IMR-90 (cell line): ENCODE data around the gene RAB25. TPM values are rescaled to one million over a fixed set of nuclear protein-coding genes. Genes with fewer than 3 reads are reported as not detected.

ENCODE experiments used
- ATAC-seq: fragments of 200-7000 bp; cut with Tn5 transposase; 2 replicates; pipeline ENCODE4 v1.9.1; 2020; ENCODE audit warnings: low read depth, mild to moderate bottlenecking, moderate library complexity
- BruUV-seq: library from RNA; stranded (reverse); fragments of 400-500 nt; replicated peaks from 2 replicates; lab custom pipeline; 2021; lab: Mats Ljungman, UMichigan
- CTCF ChIA-PET: fragments of 300-600 bp; formaldehyde crosslinking; extraction: SDS; loops from one replicate; lab custom pipeline; 2021; ENCODE audit warnings: antibody characterized with exemption; lab: Yijun Ruan, JAX
- POLR2A ChIA-PET: fragments of 300-600 bp; sonication (Branson Sonifier 250); formaldehyde crosslinking; loops from one replicate; lab custom pipeline; 2022; ENCODE audit warnings: antibody characterized with exemption; ENCODE audit not compliant: unreplicated experiment; lab: Charles Lee
- DNase-seq: peaks from one replicate; pipeline ENCODE4 v3.0.0; 2013
- H2AFZ ChIP-seq: replicated peaks from 2 replicates; pipeline ENCODE3; 2013; ENCODE audit warnings: low read length, mild to moderate bottlenecking; ENCODE audit not compliant: poor library complexity
- H2AK5ac ChIP-seq: 2 replicates; pipeline ENCODE4 v1.6.1; 2013; ENCODE audit warnings: low read depth, low read length, inconsistent platforms
- H2AK9ac ChIP-seq: replicated peaks from 2 replicates; pipeline ENCODE3; 2013; ENCODE audit warnings: mild to moderate bottlenecking, low read depth, low read length, moderate library complexity; ENCODE audit not compliant: poor library complexity
- H2BK120ac ChIP-seq: 2 replicates; pipeline ENCODE4 v1.6.1; 2013; ENCODE audit warnings: low read depth, low read length, inconsistent platforms
- H2BK15ac ChIP-seq: 3 replicates; pipeline ENCODE4 v1.6.1; 2013; ENCODE audit warnings: low read depth, low read length, inconsistent platforms
- H2BK20ac ChIP-seq: 2 replicates; pipeline ENCODE4 v1.6.1; 2013; ENCODE audit warnings: low read depth, mild to moderate bottlenecking, inconsistent platforms, low read length, moderate library complexity
- H2BK5ac ChIP-seq: 2 replicates; pipeline ENCODE4 v1.6.1; 2013; ENCODE audit warnings: mild to moderate bottlenecking, low read depth, low read length, inconsistent platforms; ENCODE audit not compliant: poor library complexity, severe bottlenecking
- H3K14ac ChIP-seq: replicated peaks from 2 replicates; pipeline ENCODE4 v1.6.1; 2013; ENCODE audit warnings: low read depth, low read length, inconsistent platforms
- H3K18ac ChIP-seq: 2 replicates; pipeline ENCODE4 v1.6.1; 2013; ENCODE audit warnings: low read depth, low read length, control low read depth
- H3K23ac ChIP-seq: 2 replicates; pipeline ENCODE4 v1.6.1; 2013; ENCODE audit warnings: low read depth, low read length, inconsistent platforms
- H3K27ac ChIP-seq: 2 replicates; pipeline ENCODE4 v1.5.1; 2013; ENCODE audit warnings: mild to moderate bottlenecking, control low read depth, low read length; ENCODE audit not compliant: insufficient read depth
- H3K27me3 ChIP-seq: 2 replicates; pipeline ENCODE4 v1.6.1; 2013; ENCODE audit warnings: low read length; ENCODE audit not compliant: control insufficient read depth, insufficient read depth
- H3K36me3 ChIP-seq: 2 replicates; pipeline ENCODE4 v1.6.1; 2013; ENCODE audit warnings: low read length, mixed read lengths; ENCODE audit not compliant: control insufficient read depth, insufficient read depth
- H3K4ac ChIP-seq: 2 replicates; pipeline ENCODE4 v1.6.1; 2013; ENCODE audit warnings: low read depth, low read length, inconsistent platforms
- H3K4me1 ChIP-seq: 2 replicates; pipeline ENCODE4 v1.6.1; 2013; ENCODE audit warnings: low read length, mixed read lengths; ENCODE audit not compliant: control insufficient read depth, insufficient read depth
- H3K4me2 ChIP-seq: 2 replicates; pipeline ENCODE4 v1.6.1; 2013; ENCODE audit warnings: low read depth, mild to moderate bottlenecking, control low read depth, low read length, moderate library complexity
- H3K4me3 ChIP-seq: 2 replicates; pipeline ENCODE4 v1.5.1; 2013; ENCODE audit warnings: low read depth, mild to moderate bottlenecking, control low read depth, low read length, moderate library complexity; ENCODE audit not compliant: insufficient read depth
- H3K56ac ChIP-seq: 2 replicates; pipeline ENCODE4 v1.6.1; 2013; ENCODE audit warnings: low read length, inconsistent platforms; ENCODE audit not compliant: insufficient read depth; ENCODE audit errors: extremely low read depth
- H3K79me1 ChIP-seq, 2 experiments: 2 replicates each; pipeline ENCODE4 v1.6.1; 2013; ENCODE audit warnings: low read length in 2 of 2, inconsistent platforms in 1 of 2, low read depth in 1 of 2
- H3K9ac ChIP-seq: 2 replicates; pipeline ENCODE4 v1.6.1; 2013; ENCODE audit warnings: low read depth, low read length, control low read depth
- H3K9me1 ChIP-seq: 2 replicates; pipeline ENCODE4 v1.6.1; 2013; ENCODE audit warnings: low read length, inconsistent platforms; ENCODE audit not compliant: insufficient read depth
- H3K9me3 ChIP-seq: 2 replicates; pipeline ENCODE4 v1.6.1; 2013; ENCODE audit warnings: low read length; ENCODE audit not compliant: control insufficient read depth, insufficient read depth
- H4K20me1 ChIP-seq: 2 replicates; pipeline ENCODE4 v1.6.1; 2013; ENCODE audit warnings: low read length, inconsistent platforms; ENCODE audit not compliant: insufficient read depth
- H4K5ac ChIP-seq: 2 replicates; pipeline ENCODE4 v1.6.1; 2013; ENCODE audit warnings: mild to moderate bottlenecking, low read depth, low read length, control low read depth
- H4K8ac ChIP-seq, 2 experiments: 2 replicates each; pipeline ENCODE4 v1.6.1; 2013; ENCODE audit warnings: low read depth in 2 of 2, low read length in 2 of 2, control low read depth in 1 of 2, inconsistent platforms in 1 of 2
- H4K91ac ChIP-seq: 2 replicates; pipeline ENCODE4 v1.6.1; 2013; ENCODE audit warnings: low read depth, low read length, inconsistent platforms; ENCODE audit not compliant: insufficient read depth
- BHLHE40 ChIP-seq: fragments of 150-350 bp; IDR thresholded peaks from 2 replicates; pipeline ENCODE4 v1.6.1; 2016; ENCODE audit warnings: mild to moderate bottlenecking, low read depth, low read length
- CEBPB ChIP-seq: IDR thresholded peaks from 2 replicates; pipeline ENCODE4 v1.6.1; 2012; ENCODE audit warnings: low read depth, low read length, improper control_type of control experiment
- CHD1 ChIP-seq: IDR thresholded peaks from 2 replicates; pipeline ENCODE4 v1.6.1; 2012; ENCODE audit warnings: low read depth, low read length, improper control_type of control experiment
- ELK1 ChIP-seq: fragments of 150-350 bp; IDR thresholded peaks from 2 replicates; pipeline ENCODE4 v1.6.1; 2016; ENCODE audit warnings: low read depth, mild to moderate bottlenecking, low read length, moderate library complexity, borderline replicate concordance
- FOS ChIP-seq: fragments of 150-350 bp; IDR thresholded peaks from 2 replicates; pipeline ENCODE4 v1.6.1; 2016; ENCODE audit warnings: low read depth, low read length
- MAFK ChIP-seq: IDR thresholded peaks from 2 replicates; pipeline ENCODE4 v1.6.1; 2012; ENCODE audit warnings: low read depth, low read length, improper control_type of control experiment
- MAZ ChIP-seq: IDR thresholded peaks from 2 replicates; pipeline ENCODE4 v1.6.1; 2012; ENCODE audit warnings: low read depth, mild to moderate bottlenecking, low read length, improper control_type of control experiment, moderate library complexity, borderline replicate concordance
- MXI1 ChIP-seq: IDR thresholded peaks from 2 replicates; pipeline ENCODE4 v1.6.1; 2012; ENCODE audit warnings: low read depth, mild to moderate bottlenecking, low read length, moderate library complexity, borderline replicate concordance
- NFE2L2 ChIP-seq: fragments of 150-350 bp; IDR thresholded peaks from 2 replicates; pipeline ENCODE4 v1.6.1; 2016; ENCODE audit warnings: low read depth, mild to moderate bottlenecking, low read length
- RAD21 ChIP-seq: IDR thresholded peaks from 2 replicates; pipeline ENCODE4 v1.6.1; 2012; ENCODE audit warnings: low read length, improper control_type of control experiment
- RCOR1 ChIP-seq: IDR thresholded peaks from 2 replicates; pipeline ENCODE4 v1.6.1; 2012; ENCODE audit warnings: mild to moderate bottlenecking, low read length, improper control_type of control experiment; ENCODE audit not compliant: insufficient replicate concordance
- RFX5 ChIP-seq: IDR thresholded peaks from 2 replicates; pipeline ENCODE4 v1.8.0; 2012; ENCODE audit warnings: low read depth, mild to moderate bottlenecking, low read length, moderate library complexity
- SMC3 ChIP-seq: fragments of 150-350 bp; IDR thresholded peaks from 2 replicates; pipeline ENCODE4 v1.6.1; 2016; ENCODE audit warnings: low read depth, mild to moderate bottlenecking, antibody characterized with exemption, low read length, moderate library complexity
- WGBS, 2 experiments: methylation state at CpG; one replicate each; pipeline versions ENCODE4 v1.1.5 to v1.1.7; 2013; ENCODE audit warnings: missing lambda C conversion rate in 2 of 2; ENCODE audit not compliant: insufficient read length in 1 of 2; ENCODE audit errors: extremely low coverage in 2 of 2; 5-methylcytosine and 5-hydroxymethylcytosine counted together
- dilution Hi-C: fragments of 300-500 bp; cut with HindIII; formaldehyde crosslinking; loops from one replicate; pipeline ENCODE4 v1.14.3; 2018; ENCODE audit warnings: low sequenced_read_pairs; ENCODE audit not compliant: unreplicated experiment
- in situ Hi-C: fragments of 300-500 bp; cut with MboI; formaldehyde crosslinking; loops from 3 replicates; pipeline ENCODE4 v1.14.3; 2019; ENCODE audit warnings: low sequenced_read_pairs, inconsistent platforms, mixed read lengths
- intact Hi-C: fragments of 100-400 bp; cut with micrococcal nuclease; formaldehyde crosslinking; loops from 2 replicates; pipeline ENCODE4 v1.10.0; 2022
- polyA plus RNA-seq, 3 experiments: library from polyadenylated mRNA; depleted of rRNA; stranded (reverse); fragments of >200 nt; gene quantifications; 2 replicates each; pipeline ENCODE4 v1.2.3, GENCODE V29; 2012; ENCODE audit warnings: low replicate concordance in 1 of 3
- total RNA-seq: library from RNA; depleted of rRNA; stranded (reverse); fragments of >200 nt; gene quantifications from 2 replicates; pipeline ENCODE4 v1.2.3, GENCODE V29; 2012
- TF ChIP-seq, protein P1 (sequence below): conservative IDR thresholded peaks from 2 replicates; pipeline ENCODE4 v1.5.1; 2012; ENCODE audit warnings: mild to moderate bottlenecking, low read depth, low read length, improper control_type of control experiment

The RAB25 gene
- total and polyA plus RNA-seq, 2 of the 4 experiments (the other 2 are of a cell fraction), result not detected

- BruUV-seq, result no TSS peak
- ATAC-seq, result no peak
- WGBS, 2 experiments, result no CpG with 5 or more reads among the region's 13 CpGs
- Histone ChIP-seq H2BK20ac (no peak overlapping the region), H3K23ac (peak overlapping the region; percentile 13; the same call in 1 of the 2 replicates), H2AFZ (no peak overlapping the region), H3K9me1 (peaks cover 25% of the 10 kb centered on the region), H3K4me2 (peak overlapping the region; percentile 64), H4K91ac (no peak overlapping the region), H3K36me3 (peaks cover 13% of the 10 kb centered on the region), H3K4me3 (peak overlapping the region; percentile 9; the same call in 1 of the 2 replicates), H3K79me1 (peaks cover 4 to 38% of the 10 kb centered on the region in 2 experiments; a peak in 3 of 4 replicates), H3K18ac (no peak overlapping the region), H2BK120ac (no peak overlapping the region), H3K27me3 (no peaks in the 10 kb centered on the region), H3K9me3 (no peaks in the 10 kb centered on the region), H2BK5ac (no peak overlapping the region), H3K4me1 (peaks cover 38% of the 10 kb centered on the region), H3K27ac (no peak overlapping the region), H3K9ac (no peak overlapping the region; the same call in 1 of the 2 replicates), H3K56ac (no peak overlapping the region), H2AK5ac (no peak overlapping the region), H4K5ac (no peak overlapping the region), H3K14ac (0 out of 2 replicates have a peak overlapping the region, but pooled peaks have one; percentile 44), H4K20me1 (peaks cover 78% of the 10 kb centered on the region), H3K4ac (no peak overlapping the region), H2AK9ac (no peak overlapping the region), H2BK15ac (no peak overlapping the region), H4K8ac (no peak overlapping the region)
- in situ Hi-C loops (no loop called here), dilution Hi-C loops (no loop called here), intact Hi-C loops (no loop called here)
- DNase-seq, result no peak
- ChIA-PET POLR2A (interaction anchor here (0.8 kb wide), 1 partner anchor 10 kb away, joined by 4 read pairs; no protein-coding TSS in a partner anchor), CTCF (interaction anchor here (0.8 to 1.2 kb wide), 2 partner anchors 8 to 9 kb away, joined by 3 to 5 read pairs; no protein-coding TSS in a partner anchor)
- TF ChIP-seq FOS, result no peak
- no peak for TF ChIP-seq SMC3
- TF ChIP-seq CEBPB, result no peak
- TF ChIP-seq NFE2L2, result no peak
- no peak for TF ChIP-seq MAFK
- TF ChIP-seq CHD1, result no peak
- TF ChIP-seq MAZ, result no peak
- TF ChIP-seq RAD21, result no peak
- TF ChIP-seq ELK1, result no peak
- no peak for TF ChIP-seq MXI1
- TF ChIP-seq RCOR1, result no peak
- TF ChIP-seq, protein P1, sequence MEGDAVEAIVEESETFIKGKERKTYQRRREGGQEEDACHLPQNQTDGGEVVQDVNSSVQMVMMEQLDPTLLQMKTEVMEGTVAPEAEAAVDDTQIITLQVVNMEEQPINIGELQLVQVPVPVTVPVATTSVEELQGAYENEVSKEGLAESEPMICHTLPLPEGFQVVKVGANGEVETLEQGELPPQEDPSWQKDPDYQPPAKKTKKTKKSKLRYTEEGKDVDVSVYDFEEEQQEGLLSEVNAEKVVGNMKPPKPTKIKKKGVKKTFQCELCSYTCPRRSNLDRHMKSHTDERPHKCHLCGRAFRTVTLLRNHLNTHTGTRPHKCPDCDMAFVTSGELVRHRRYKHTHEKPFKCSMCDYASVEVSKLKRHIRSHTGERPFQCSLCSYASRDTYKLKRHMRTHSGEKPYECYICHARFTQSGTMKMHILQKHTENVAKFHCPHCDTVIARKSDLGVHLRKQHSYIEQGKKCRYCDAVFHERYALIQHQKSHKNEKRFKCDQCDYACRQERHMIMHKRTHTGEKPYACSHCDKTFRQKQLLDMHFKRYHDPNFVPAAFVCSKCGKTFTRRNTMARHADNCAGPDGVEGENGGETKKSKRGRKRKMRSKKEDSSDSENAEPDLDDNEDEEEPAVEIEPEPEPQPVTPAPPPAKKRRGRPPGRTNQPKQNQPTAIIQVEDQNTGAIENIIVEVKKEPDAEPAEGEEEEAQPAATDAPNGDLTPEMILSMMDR, result no peak
- no peak for TF ChIP-seq RFX5
- TF ChIP-seq BHLHE40, result no peak
Measured at GRCh38 chr1:156117414-156118176, 56.6 kb downstream of the RAB25 start.
